CD14-positive monocyte (primary cell): Measurements from ENCODE around the gene CTSA. TPM values are rescaled to one million over a fixed set of nuclear protein-coding genes. Genes with fewer than 3 reads are reported as not detected.

Source experiments
- DNase-seq, 3 donors: peaks; one replicate each; pipeline ENCODE4 v3.0.0-alpha.2; 2011 to 2022
- H2AFZ ChIP-seq: 2 replicates; pipeline ENCODE4 v1.6.0; 2012; ENCODE audit warnings: mild to moderate bottlenecking, low read depth, low read length, inconsistent platforms; ENCODE audit not compliant: insufficient read depth, poor library complexity, severe bottlenecking
- H3K27ac ChIP-seq, 2 donors: 1 replicate in 1 of 2; 2 replicates in 1 of 2; pipeline ENCODE4 v1.5.1; 2012 to 2013; ENCODE audit warnings: low read length in 2 of 2, control low read depth in 1 of 2, inconsistent platforms in 1 of 2, low read depth in 1 of 2, mild to moderate bottlenecking in 1 of 2
- H3K27me3 ChIP-seq, 2 donors: one replicate each; pipeline versions ENCODE4 v1.6.0 to v1.6.1; 2011 to 2013; ENCODE audit warnings: low read length in 2 of 2; ENCODE audit not compliant: control insufficient read depth in 2 of 2, insufficient read depth in 2 of 2
- H3K36me3 ChIP-seq, 2 donors: replicated peaks in 1 of 2; 1 replicate in 1 of 2; 2 replicates in 1 of 2; pipeline versions ENCODE4 v1.5.1 to v1.6.1; 2012 to 2013; ENCODE audit warnings: low read length in 2 of 2, control low read depth in 1 of 2, inconsistent platforms in 1 of 2, mild to moderate bottlenecking in 1 of 2; ENCODE audit not compliant: insufficient read depth in 2 of 2, control insufficient read depth in 1 of 2
- H3K4me1 ChIP-seq, 2 donors: 1 replicate in 1 of 2; 2 replicates in 1 of 2; pipeline versions ENCODE4 v1.5.1 to v1.6.1; 2012 to 2013; ENCODE audit warnings: low read length in 2 of 2, control low read depth in 1 of 2, inconsistent platforms in 1 of 2, mild to moderate bottlenecking in 1 of 2, moderate library complexity in 1 of 2; ENCODE audit not compliant: insufficient read depth in 2 of 2, control insufficient read depth in 1 of 2
- H3K4me2 ChIP-seq: replicated peaks from 2 replicates; pipeline ENCODE3; 2012; ENCODE audit warnings: low read length, moderate library complexity, mild to moderate bottlenecking; ENCODE audit not compliant: poor library complexity, severe bottlenecking; ENCODE audit errors: extremely low read depth
- H3K4me3 ChIP-seq, 3 experiments: fragments of 200-600 bp in 1 of 3; sonication (generic) in 1 of 3; replicated peaks in 1 of 3; 1 replicate in 2 of 3; 2 replicates in 1 of 3; pipeline ENCODE4 v1.5.1; 2011 to 2013; ENCODE audit warnings: low read length in 3 of 3, mild to moderate bottlenecking in 3 of 3, control low read depth in 2 of 3, low read depth in 2 of 3, inconsistent platforms in 1 of 3, moderate library complexity in 1 of 3
- H3K79me2 ChIP-seq: 2 replicates; pipeline ENCODE4 v1.6.0; 2012; ENCODE audit warnings: mild to moderate bottlenecking, control low read depth, inconsistent platforms, low read length, moderate library complexity; ENCODE audit not compliant: insufficient read depth
- H3K9ac ChIP-seq: 2 replicates; pipeline ENCODE4 v1.6.0; 2017; ENCODE audit warnings: low read length, mild to moderate bottlenecking; ENCODE audit not compliant: insufficient read depth, poor library complexity, severe bottlenecking
- H3K9me3 ChIP-seq, 2 donors: replicated peaks in 1 of 2; 1 replicate in 1 of 2; 2 replicates in 1 of 2; pipeline versions ENCODE4 v1.5.1 to v1.6.1; 2012 to 2013; ENCODE audit warnings: low read length in 2 of 2, control low read depth in 1 of 2; ENCODE audit not compliant: control insufficient read depth in 1 of 2, insufficient read depth in 1 of 2
- H4K20me1 ChIP-seq: 2 replicates; pipeline ENCODE4 v1.6.0; 2012; ENCODE audit warnings: mild to moderate bottlenecking, low read length, control low read depth, moderate library complexity; ENCODE audit not compliant: insufficient read depth
- H3K27ac Mint-ChIP-seq, 7 donors: one replicate each; pipeline ENCODE4 v1.8.0; 2020; ENCODE audit warnings: mild to moderate bottlenecking in 7 of 7, mixed read lengths in 7 of 7, moderate library complexity in 6 of 7, inconsistent platforms in 2 of 7
- H3K27me3 Mint-ChIP-seq, 3 donors: one replicate each; pipeline ENCODE4 v1.8.0; 2021 to 2022; ENCODE audit warnings: low read depth in 3 of 3, mild to moderate bottlenecking in 3 of 3, mixed read lengths in 3 of 3, moderate library complexity in 3 of 3, inconsistent platforms in 1 of 3
- H3K36me3 Mint-ChIP-seq, 2 donors: one replicate each; pipeline ENCODE4 v1.8.0; 2020; ENCODE audit warnings: mixed read lengths in 2 of 2, inconsistent platforms in 1 of 2, mild to moderate bottlenecking in 1 of 2
- H3K4me1 Mint-ChIP-seq: one replicate; pipeline ENCODE4 v1.8.0; 2020; ENCODE audit warnings: mild to moderate bottlenecking, mixed read lengths
- H3K4me3 Mint-ChIP-seq, 2 donors: one replicate each; pipeline ENCODE4 v1.8.0; 2020; ENCODE audit warnings: mild to moderate bottlenecking in 2 of 2, mixed read lengths in 2 of 2, moderate library complexity in 1 of 2
- H3K9me3 Mint-ChIP-seq, 7 donors: one replicate each; pipeline ENCODE4 v1.8.0; 2020 to 2022; ENCODE audit warnings: mixed read lengths in 7 of 7, mild to moderate bottlenecking in 6 of 7, moderate library complexity in 6 of 7, inconsistent platforms in 2 of 7
- WGBS: methylation state at CpG from one replicate; pipeline ENCODE4 v1.1.5; 2013; ENCODE audit warnings: missing lambda C conversion rate; ENCODE audit not compliant: insufficient coverage; 5-methylcytosine and 5-hydroxymethylcytosine counted together
- intact Hi-C, 2 donors: fragments of 100-400 bp; cut with micrococcal nuclease; formaldehyde crosslinking; loops; one replicate each; pipeline versions ENCODE4 v1.15.0 to v1.15.1; 2023
- polyA minus RNA-seq: library from RNA; depleted of rRNA, polyadenylated mRNA; stranded (reverse); fragments of >200 nt; gene quantifications from 2 replicates; pipeline ENCODE4 v1.2.3, GENCODE V29; 2012
- polyA plus RNA-seq, 3 donors: library from polyadenylated mRNA; depleted of rRNA in 1 of 3; unstranded in 2 of 3; stranded (reverse) in 1 of 3; fragments of 300-500 nt in 2 of 3; fragments of >200 nt in 1 of 3; fragmentation: Illumina TruSeq in 2 of 3; gene quantifications; 1 replicate in 2 of 3; 2 replicates in 1 of 3; pipeline ENCODE4 v1.2.3, GENCODE V29; 2012 to 2021
- total RNA-seq, 12 experiments: library from RNA in 1 of 12; stranded (reverse) in 1 of 12; fragments of 120-200 nt in 1 of 12; gene quantifications; one replicate each; pipeline ENCODE4 v1.2.4 and lab custom pipeline; 2013 to 2026; ENCODE audit warnings: mixed read lengths in 6 of 12, inconsistent platforms in 1 of 12
- TF ChIP-seq, protein P1 (sequence below): fragments of 200-600 bp; IDR thresholded peaks from one replicate; pipeline ENCODE4 v1.8.0; 2022; ENCODE audit warnings: antibody characterized with exemption, mild to moderate bottlenecking

CTSA gene
- total RNA-seq (2013), result 183 TPM
- polyA plus RNA-seq, result 100 to 1,000 TPM; 279 to 489 (median 366) TPM
- 120 and 153 TPM in 2 replicates for polyA minus RNA-seq
- 31.2 to 155 (median 124) reads per million in 11 experiments for total RNA-seq (lab: John Stamatoyannopoulos, UW)

DNA sequence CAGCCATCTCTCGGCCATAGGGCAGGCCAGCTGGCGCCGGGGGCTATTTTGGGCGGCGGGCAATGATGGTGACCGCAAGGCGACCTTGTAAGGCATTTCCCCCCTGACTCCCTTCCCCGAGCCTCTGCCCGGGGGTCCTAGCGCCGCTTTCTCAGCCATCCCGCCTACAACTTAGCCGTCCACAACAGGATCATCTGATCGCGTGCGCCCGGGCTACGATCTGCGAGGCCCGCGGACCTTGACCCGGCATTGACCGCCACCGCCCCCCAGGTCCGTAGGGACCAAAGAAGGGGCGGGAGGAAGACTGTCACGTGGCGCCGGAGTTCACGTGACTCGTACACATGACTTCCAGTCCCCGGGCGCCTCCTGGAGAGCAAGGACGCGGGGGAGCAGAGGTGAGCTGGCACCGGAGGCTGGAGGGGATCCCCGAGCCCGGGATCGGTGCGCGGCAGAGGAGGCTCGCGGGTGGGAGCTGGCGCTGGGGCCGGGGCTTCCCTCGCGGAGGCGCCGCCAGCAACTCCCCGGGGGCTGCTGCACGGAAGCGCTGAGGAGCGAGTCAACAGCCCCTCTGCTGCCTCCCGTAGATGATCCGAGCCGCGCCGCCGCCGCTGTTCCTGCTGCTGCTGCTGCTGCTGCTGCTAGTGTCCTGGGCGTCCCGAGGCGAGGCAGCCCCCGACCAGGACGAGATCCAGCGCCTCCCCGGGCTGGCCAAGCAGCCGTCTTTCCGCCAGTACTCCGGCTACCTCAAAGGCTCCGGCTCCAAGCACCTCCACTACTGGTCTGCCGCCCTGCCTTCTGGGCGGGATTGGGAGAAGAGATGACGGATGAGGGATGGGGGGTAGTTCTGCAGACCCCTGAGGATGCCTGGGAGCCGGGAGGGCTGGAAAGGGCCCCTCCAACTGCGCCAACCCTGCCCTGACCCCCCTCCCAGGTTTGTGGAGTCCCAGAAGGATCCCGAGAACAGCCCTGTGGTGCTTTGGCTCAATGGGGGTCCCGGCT lies at the start of gene CTSA, which contains the start of gene NEURL2:
Gene CTSA (plus strand): TSS at position 351 of the 999 bp plus-strand sequence. CDS start 234 bp downstream, at position 585.
Gene NEURL2 (minus strand): TSS at position 224 of the 999 bp plus-strand sequence. CDS start 217 bp downstream, at position 7.
- Mint-ChIP-seq H3K9me3 (peaks cover 0 to 2% (median 0%) of the 10 kb centered on the region in 7 donors), H3K27me3 (no peaks in the 10 kb centered on the region), H3K36me3 (peaks cover 40 to 48% of the 10 kb centered on the region in 2 donors), H3K4me1 (peaks cover 33% of the 10 kb centered on the region), H3K27ac (peak within 1 kb of the TSS; percentile 85 to 96 (median 91)), H3K4me3 (peak within 1 kb of the TSS; percentile 91 to 93)
- TF ChIP-seq, protein P1, sequence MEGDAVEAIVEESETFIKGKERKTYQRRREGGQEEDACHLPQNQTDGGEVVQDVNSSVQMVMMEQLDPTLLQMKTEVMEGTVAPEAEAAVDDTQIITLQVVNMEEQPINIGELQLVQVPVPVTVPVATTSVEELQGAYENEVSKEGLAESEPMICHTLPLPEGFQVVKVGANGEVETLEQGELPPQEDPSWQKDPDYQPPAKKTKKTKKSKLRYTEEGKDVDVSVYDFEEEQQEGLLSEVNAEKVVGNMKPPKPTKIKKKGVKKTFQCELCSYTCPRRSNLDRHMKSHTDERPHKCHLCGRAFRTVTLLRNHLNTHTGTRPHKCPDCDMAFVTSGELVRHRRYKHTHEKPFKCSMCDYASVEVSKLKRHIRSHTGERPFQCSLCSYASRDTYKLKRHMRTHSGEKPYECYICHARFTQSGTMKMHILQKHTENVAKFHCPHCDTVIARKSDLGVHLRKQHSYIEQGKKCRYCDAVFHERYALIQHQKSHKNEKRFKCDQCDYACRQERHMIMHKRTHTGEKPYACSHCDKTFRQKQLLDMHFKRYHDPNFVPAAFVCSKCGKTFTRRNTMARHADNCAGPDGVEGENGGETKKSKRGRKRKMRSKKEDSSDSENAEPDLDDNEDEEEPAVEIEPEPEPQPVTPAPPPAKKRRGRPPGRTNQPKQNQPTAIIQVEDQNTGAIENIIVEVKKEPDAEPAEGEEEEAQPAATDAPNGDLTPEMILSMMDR, result no peak
- Histone ChIP-seq H4K20me1 (peaks cover 28% of the 10 kb centered on the region), H3K36me3 (peaks cover 33 to 49% of the 10 kb centered on the region in 2 donors), H3K27ac (peak within 1 kb of the TSS; percentile 59 to 87), H3K4me3 (peak within 1 kb of the TSS; percentile 62 to 95 (median 72)), H3K27me3 (no peaks in the 10 kb centered on the region), H2AFZ (peak within 1 kb of the TSS; percentile 92), H3K79me2 (peaks cover 43% of the 10 kb centered on the region), H3K4me2 (peak within 1 kb of the TSS; percentile 99), H3K9me3 (no peaks in the 10 kb centered on the region), H3K4me1 (peaks cover 36 to 46% of the 10 kb centered on the region in 2 donors), H3K9ac (peak within 1 kb of the TSS; percentile 78)
- intact Hi-C loops, result loop anchor here (2.0 to 5.0 kb wide), 2 partner anchors 34 to 44 kb away; partner anchors contain the start of genes ACOT8 (in 1 of the 2), PCIF1 (in 1 of the 2) and ZSWIM3 (in 1 of the 2)
- WGBS, result under 1% methylated on average over 67 of the region's 78 CpGs
- peak; percentile 73 to 89 (median 82) for DNase-seq
